ENCODE results near the gene PDE6A.
"Not testable (repeated sequence)": the region's sequence is repeated elsewhere in the genome, so short reads cannot be mapped to it uniquely, and the experiment has no call there.

Gene PDE6A

GRCh38 chr5:149948993-149949392 is 4.4 kb upstream of the PDE6A start:
- no peaks in the 10 kb centered on the region for H3K27me3 ChIP-seq (ENCODE audit: control insufficient read depth in 1 of 2, insufficient read depth in 2 of 2, low read length in 2 of 2)
- no peak overlapping the region for H3K9ac ChIP-seq (ENCODE audit: low read length)
- H3K4me3 ChIP-seq (ENCODE audit: low read depth in 1 of 2, low read length in 2 of 2) = no peak overlapping the region
- no peak overlapping the region for H3K27ac ChIP-seq (ENCODE audit: low read depth, low read length)
- no peaks in the 10 kb centered on the region for H3K36me3 ChIP-seq (ENCODE audit: insufficient read depth, low read length)
- no peaks in the 10 kb centered on the region for H3K4me1 ChIP-seq (ENCODE audit: insufficient read depth, low read length)
- H3K9me3 ChIP-seq (ENCODE audit: low read length) = no peaks in the 10 kb centered on the region

GRCh38 chr5:149946118-149946517 is 1.5 kb upstream of the PDE6A start:
- H3K4me3 ChIP-seq (ENCODE audit: low read depth in 1 of 2, low read length in 2 of 2) = no peak overlapping the region
- H3K36me3 ChIP-seq (ENCODE audit: insufficient read depth, low read length) = no peaks in the 10 kb centered on the region
- no peaks in the 10 kb centered on the region for H3K9me3 ChIP-seq (ENCODE audit: low read length)
- no peak overlapping the region for H3K9ac ChIP-seq (ENCODE audit: low read length)
- no peaks in the 10 kb centered on the region for H3K27me3 ChIP-seq (ENCODE audit: control insufficient read depth in 1 of 2, insufficient read depth in 2 of 2, low read length in 2 of 2)
- H3K27ac ChIP-seq (ENCODE audit: low read depth, low read length) = no peak overlapping the region
- H3K4me1 ChIP-seq (ENCODE audit: insufficient read depth, low read length) = no peaks in the 10 kb centered on the region

GRCh38 chr5:149943177-149943949 is 1.2 kb downstream of the PDE6A start:
- not testable (repeated sequence) for H3K4me3 ChIP-seq (ENCODE audit: low read depth in 1 of 2, low read length in 2 of 2); H3K9ac ChIP-seq (ENCODE audit: low read length); H3K27me3 ChIP-seq (ENCODE audit: control insufficient read depth in 1 of 2, insufficient read depth in 2 of 2, low read length in 2 of 2); H3K9me3 ChIP-seq (ENCODE audit: low read length); H3K27ac ChIP-seq (ENCODE audit: low read depth, low read length); H3K36me3 ChIP-seq (ENCODE audit: insufficient read depth, low read length); H3K4me1 ChIP-seq (ENCODE audit: insufficient read depth, low read length)

GRCh38 chr5:149942741-149943169 is 1.8 kb downstream of the PDE6A start:
- H3K4me3 ChIP-seq (ENCODE audit: low read depth in 1 of 2, low read length in 2 of 2); H3K4me1 ChIP-seq (ENCODE audit: insufficient read depth, low read length); H3K9me3 ChIP-seq (ENCODE audit: low read length); H3K27ac ChIP-seq (ENCODE audit: low read depth, low read length); H3K27me3 ChIP-seq (ENCODE audit: control insufficient read depth in 1 of 2, insufficient read depth in 2 of 2, low read length in 2 of 2); H3K36me3 ChIP-seq (ENCODE audit: insufficient read depth, low read length); H3K9ac ChIP-seq (ENCODE audit: low read length): not testable (repeated sequence)

- Histone ChIP-seq H3K27ac (ENCODE audit: low read depth, low read length) (no peak overlapping the region), H3K4me3 (ENCODE audit: low read depth in 1 of 2, low read length in 2 of 2) (no peak overlapping the region), H3K4me1 (ENCODE audit: insufficient read depth, low read length) (no peaks in the 10 kb centered on the region), H3K9ac (ENCODE audit: low read length) (no peak overlapping the region), H3K9me3 (ENCODE audit: low read length) (no peaks in the 10 kb centered on the region), H3K36me3 (ENCODE audit: insufficient read depth, low read length) (no peaks in the 10 kb centered on the region), H3K27me3 (ENCODE audit: control insufficient read depth in 1 of 2, insufficient read depth in 2 of 2, low read length in 2 of 2) (no peaks in the 10 kb centered on the region)
Observed at GRCh38 chr5:149942199-149942598, 2.4 kb downstream of the PDE6A start.

- H3K27ac ChIP-seq (ENCODE audit: low read depth, low read length) = no peak overlapping the region
- no peak overlapping the region for H3K9ac ChIP-seq (ENCODE audit: low read length)
- H3K27me3 ChIP-seq (ENCODE audit: control insufficient read depth in 1 of 2, insufficient read depth in 2 of 2, low read length in 2 of 2) = no peaks in the 10 kb centered on the region
- no peaks in the 10 kb centered on the region for H3K4me1 ChIP-seq (ENCODE audit: insufficient read depth, low read length)
- H3K9me3 ChIP-seq (ENCODE audit: low read length) = no peaks in the 10 kb centered on the region
- no peaks in the 10 kb centered on the region for H3K36me3 ChIP-seq (ENCODE audit: insufficient read depth, low read length)
- no peak overlapping the region for H3K4me3 ChIP-seq (ENCODE audit: low read depth in 1 of 2, low read length in 2 of 2)
Observed at GRCh38 chr5:149941795-149942194, 2.8 kb downstream of the PDE6A start.

GRCh38 chr5:149940941-149941644 is 3.5 kb downstream of the PDE6A start:
- Histone ChIP-seq H3K36me3 (ENCODE audit: insufficient read depth, low read length) (no peaks in the 10 kb centered on the region), H3K27me3 (ENCODE audit: control insufficient read depth in 1 of 2, insufficient read depth in 2 of 2, low read length in 2 of 2) (no peaks in the 10 kb centered on the region), H3K4me3 (ENCODE audit: low read depth in 1 of 2, low read length in 2 of 2) (no peak overlapping the region), H3K9me3 (ENCODE audit: low read length) (no peaks in the 10 kb centered on the region), H3K9ac (ENCODE audit: low read length) (no peak overlapping the region), H3K27ac (ENCODE audit: low read depth, low read length) (no peak overlapping the region), H3K4me1 (ENCODE audit: insufficient read depth, low read length) (no peaks in the 10 kb centered on the region)

GRCh38 chr5:149940077-149940574 is 4.5 kb downstream of the PDE6A start:
- no peaks in the 10 kb centered on the region for H3K27me3 ChIP-seq (ENCODE audit: control insufficient read depth in 1 of 2, insufficient read depth in 2 of 2, low read length in 2 of 2)
- H3K27ac ChIP-seq (ENCODE audit: low read depth, low read length) = no peak overlapping the region
- H3K36me3 ChIP-seq (ENCODE audit: insufficient read depth, low read length) = no peaks in the 10 kb centered on the region
- no peak overlapping the region for H3K4me3 ChIP-seq (ENCODE audit: low read depth in 1 of 2, low read length in 2 of 2)
- H3K9ac ChIP-seq (ENCODE audit: low read length) = no peak overlapping the region
- no peaks in the 10 kb centered on the region for H3K4me1 ChIP-seq (ENCODE audit: insufficient read depth, low read length)
- H3K9me3 ChIP-seq (ENCODE audit: low read length) = no peaks in the 10 kb centered on the region

GRCh38 chr5:149939546-149939945 is 5.0 kb downstream of the PDE6A start:
- Histone ChIP-seq H3K9ac (ENCODE audit: low read length) (no peak overlapping the region), H3K4me3 (ENCODE audit: low read depth in 1 of 2, low read length in 2 of 2) (no peak overlapping the region), H3K27ac (ENCODE audit: low read depth, low read length) (no peak overlapping the region), H3K9me3 (ENCODE audit: low read length) (no peaks in the 10 kb centered on the region), H3K4me1 (ENCODE audit: insufficient read depth, low read length) (no peaks in the 10 kb centered on the region), H3K27me3 (ENCODE audit: control insufficient read depth in 1 of 2, insufficient read depth in 2 of 2, low read length in 2 of 2) (no peaks in the 10 kb centered on the region), H3K36me3 (ENCODE audit: insufficient read depth, low read length) (no peaks in the 10 kb centered on the region)

- Histone ChIP-seq H3K9ac (ENCODE audit: low read length) (no peak overlapping the region), H3K27ac (ENCODE audit: low read depth, low read length) (no peak overlapping the region)
Observed at GRCh38 chr5:149938791-149939358, 5.7 kb downstream of the PDE6A start.

GRCh38 chr5:149938279-149938678 is 6.3 kb downstream of the PDE6A start:
- Histone ChIP-seq H3K4me1 (ENCODE audit: insufficient read depth, low read length) (no peaks in the 10 kb centered on the region), H3K36me3 (ENCODE audit: insufficient read depth, low read length) (no peaks in the 10 kb centered on the region), H3K27me3 (ENCODE audit: control insufficient read depth in 1 of 2, insufficient read depth in 2 of 2, low read length in 2 of 2) (no peaks in the 10 kb centered on the region), H3K9ac (ENCODE audit: low read length) (no peak overlapping the region), H3K9me3 (ENCODE audit: low read length) (no peaks in the 10 kb centered on the region), H3K4me3 (ENCODE audit: low read depth in 1 of 2, low read length in 2 of 2) (no peak overlapping the region), H3K27ac (ENCODE audit: low read depth, low read length) (no peak overlapping the region)

More at GRCh38 chr5:149938791-149939358, 5.7 kb downstream of the PDE6A start:
- Histone ChIP-seq H3K4me1 (ENCODE audit: insufficient read depth, low read length) (no peaks in the 10 kb centered on the region), H3K9me3 (ENCODE audit: low read length) (no peaks in the 10 kb centered on the region), H3K4me3 (ENCODE audit: low read depth in 1 of 2, low read length in 2 of 2) (no peak overlapping the region), H3K27me3 (ENCODE audit: control insufficient read depth in 1 of 2, insufficient read depth in 2 of 2, low read length in 2 of 2) (no peaks in the 10 kb centered on the region), H3K36me3 (ENCODE audit: insufficient read depth, low read length) (no peaks in the 10 kb centered on the region)
